Liver (tissue), 9 donors: Measurements from ENCODE around the gene VEGFB. TPM values are rescaled to one million over a fixed set of nuclear protein-coding genes. Genes with fewer than 3 reads are reported as not detected.

Source experiments
- DNase-seq: peaks from one replicate; pipeline ENCODE4 v3.0.0-alpha.2; 2017; ENCODE audit warnings: low spot score
- H3K27ac ChIP-seq, 2 donors: one replicate each; pipeline ENCODE4 v1.7.0; 2013; ENCODE audit warnings: inconsistent platforms in 2 of 2, low read length in 2 of 2, control low read depth in 1 of 2, low read depth in 1 of 2, mild to moderate bottlenecking in 1 of 2
- H3K27me3 ChIP-seq, 4 donors: one replicate each; pipeline versions ENCODE4 v1.6.1 to v1.7.0; 2013; ENCODE audit warnings: low read length in 3 of 4, inconsistent platforms in 1 of 4, mild to moderate bottlenecking in 1 of 4, moderate library complexity in 1 of 4; ENCODE audit not compliant: control insufficient read depth in 4 of 4, insufficient read depth in 4 of 4
- H3K36me3 ChIP-seq, 4 donors: one replicate each; pipeline versions ENCODE4 v1.6.1 to v1.7.0; 2013; ENCODE audit warnings: low read length in 3 of 4, mild to moderate bottlenecking in 3 of 4, low read depth in 1 of 4, moderate library complexity in 1 of 4; ENCODE audit not compliant: control insufficient read depth in 4 of 4, insufficient read depth in 3 of 4
- H3K4me1 ChIP-seq, 4 donors: one replicate each; pipeline versions ENCODE4 v1.6.1 to v1.7.0; 2013; ENCODE audit warnings: low read length in 3 of 4, mild to moderate bottlenecking in 3 of 4, moderate library complexity in 1 of 4; ENCODE audit not compliant: control insufficient read depth in 4 of 4, insufficient read depth in 4 of 4
- H3K4me3 ChIP-seq, 3 donors: one replicate each; pipeline versions ENCODE4 v1.6.1 to v1.7.0; 2013; ENCODE audit warnings: low read length in 3 of 3, control low read depth in 1 of 3, low read depth in 1 of 3, mild to moderate bottlenecking in 1 of 3
- H3K9ac ChIP-seq, 2 donors: one replicate each; pipeline ENCODE4 v1.7.0; 2013; ENCODE audit warnings: low read length in 2 of 2, mild to moderate bottlenecking in 2 of 2, moderate library complexity in 2 of 2, control low read depth in 1 of 2, low read depth in 1 of 2
- H3K9me3 ChIP-seq, 4 donors: one replicate each; pipeline versions ENCODE4 v1.6.1 to v1.7.0; 2013; ENCODE audit warnings: low read length in 3 of 4; ENCODE audit not compliant: control insufficient read depth in 4 of 4
- CTCF ChIP-seq: fragments of 150-350 bp; IDR thresholded peaks from 2 replicates; pipeline ENCODE4 v1.5.1; 2017; ENCODE audit warnings: improper control_type of control experiment, low read depth, low read length; ENCODE audit not compliant: missing input control
- EGR1 ChIP-seq, 2 donors: IDR thresholded peaks; 2 replicates each; pipeline ENCODE4 v1.6.1; 2016 to 2018; ENCODE audit warnings: antibody characterized with exemption in 2 of 2, low read depth in 2 of 2
- FOXA1 ChIP-seq: IDR thresholded peaks from 2 replicates; pipeline ENCODE4 v1.6.1; 2016; ENCODE audit warnings: antibody characterized with exemption
- FOXA2 ChIP-seq: IDR thresholded peaks from 2 replicates; pipeline ENCODE4 v1.6.1; 2016; ENCODE audit warnings: antibody characterized with exemption
- GABPA ChIP-seq, 2 donors: IDR thresholded peaks in 1 of 2; conservative IDR thresholded peaks in 1 of 2; 2 replicates each; pipeline ENCODE4 v1.6.1; 2016; ENCODE audit warnings: antibody characterized with exemption in 2 of 2, mild to moderate bottlenecking in 1 of 2, moderate library complexity in 1 of 2
- HNF4A ChIP-seq, 2 donors: conservative IDR thresholded peaks; 2 replicates each; pipeline ENCODE4 v1.6.1; 2016; ENCODE audit warnings: antibody characterized with exemption in 2 of 2, mild to moderate bottlenecking in 2 of 2
- HNF4G ChIP-seq: IDR thresholded peaks from 2 replicates; pipeline ENCODE4 v1.6.1; 2016; ENCODE audit warnings: antibody characterized with exemption
- JUND ChIP-seq, 2 donors: IDR thresholded peaks; 2 replicates each; pipeline ENCODE4 v1.6.1; 2016; ENCODE audit warnings: antibody characterized with exemption in 2 of 2
- MAX ChIP-seq: IDR thresholded peaks from 2 replicates; pipeline ENCODE4 v1.6.1; 2016; ENCODE audit warnings: antibody characterized with exemption
- NR2F2 ChIP-seq: IDR thresholded peaks from 2 replicates; pipeline ENCODE4 v1.6.1; 2016; ENCODE audit warnings: antibody characterized with exemption
- RAD21 ChIP-seq, 2 donors: IDR thresholded peaks; 2 replicates each; pipeline ENCODE4 v1.6.1; 2016; ENCODE audit warnings: antibody characterized with exemption in 2 of 2, mild to moderate bottlenecking in 2 of 2
- REST ChIP-seq: IDR thresholded peaks from 2 replicates; pipeline ENCODE4 v1.6.1; 2016; ENCODE audit warnings: antibody characterized with exemption, mild to moderate bottlenecking
- RXRA ChIP-seq, 2 donors: IDR thresholded peaks; 2 replicates each; pipeline ENCODE4 v1.6.1; 2017 to 2018; ENCODE audit warnings: antibody characterized with exemption in 2 of 2, mild to moderate bottlenecking in 1 of 2
- SP1 ChIP-seq: IDR thresholded peaks from 2 replicates; pipeline ENCODE4 v1.6.1; 2018; ENCODE audit warnings: antibody characterized with exemption, mild to moderate bottlenecking
- TAF1 ChIP-seq: conservative IDR thresholded peaks from 2 replicates; pipeline ENCODE4 v1.6.1; 2016; ENCODE audit warnings: antibody characterized with exemption, mild to moderate bottlenecking
- YY1 ChIP-seq: IDR thresholded peaks from 2 replicates; pipeline ENCODE4 v1.6.1; 2016; ENCODE audit warnings: antibody characterized with exemption, mild to moderate bottlenecking
- ZBTB33 ChIP-seq: IDR thresholded peaks from 2 replicates; pipeline ENCODE4 v1.6.1; 2016; ENCODE audit warnings: antibody characterized with exemption
- WGBS: extraction: QIAGEN DNeasy Blood & Tissue Kit; methylation state at CpG from one replicate; pipeline ENCODE4 v1.1.7; 2013; 5-methylcytosine and 5-hydroxymethylcytosine counted together
- polyA plus RNA-seq, 2 donors: library from polyadenylated mRNA; stranded (reverse) in 1 of 2; unstranded in 1 of 2; fragments of 200-250 nt in 1 of 2; fragments of >200 nt in 1 of 2; fragmentation: Nextera tagmentation in 1 of 2; extraction: Ambion mirVana in 1 of 2; gene quantifications; one replicate each; pipeline versions ENCODE4 v1.2.1 to v1.2.3, GENCODE V29; 2013 to 2015
- total RNA-seq, 2 donors: library from RNA; depleted of rRNA; stranded (reverse); fragments of >200 nt; gene quantifications; one replicate each; pipeline ENCODE4 v1.2.3, GENCODE V29; 2014
- donor health status: healthy.
- donor health status: healthy.
- donor health status: healthy.
- donor health status: healthy.
- donor health status: healthy.

VEGFB gene
- total and polyA plus RNA-seq, 4 donors, result 3.6 to 17.3 (median 10.7) TPM

GRCh38 chr11:64235437-64236161 is 1.2 kb downstream of the VEGFB start:
- Histone ChIP-seq H3K27ac (peak overlapping the region; percentile 37 to 62), H3K9ac (no peak overlapping the region), H3K36me3 (no peaks in the 10 kb centered on the region), H3K9me3 (no peaks in the 10 kb centered on the region), H3K4me3 (peak overlapping the region in 2 of 3 donors; percentile 44 to 75), H3K4me1 (peaks cover 21 to 54% (median 39%) of the 10 kb centered on the region in 4 donors), H3K27me3 (no peaks in the 10 kb centered on the region)
- TF ChIP-seq EGR1 (IDR thresholded peaks at IDR 0.05; ENCODE audit: low read depth in 2 of 2) (no peak), JUND (IDR thresholded peaks at IDR 0.05) (no peak)
- 92% methylated on average over 12 of the region's 12 CpGs for WGBS
- DNase-seq, result no peak

GRCh38 chr11:64237484-64237951 is 3.1 kb downstream of the VEGFB start:
- TF ChIP-seq NR2F2 (no peak), ZBTB33 (no peak), TAF1 (peak; percentile 67), HNF4A (conservative IDR thresholded peaks at IDR 0.05) (peak; percentile 58 to 61), FOXA2 (peak; percentile 80), RXRA (IDR thresholded peaks at IDR 0.05) (peak; percentile 53 to 76), JUND (IDR thresholded peaks at IDR 0.05) (peak in 1 of 2 donors; percentile 26), GABPA (IDR thresholded peaks at IDR 0.05 in 1 of 2, conservative IDR thresholded peaks at IDR 0.05 in 1 of 2) (peak in 1 of 2 donors; percentile 85), FOXA1 (peak; percentile 65), CTCF (peak; percentile 12), MAX (peak; percentile 62), YY1 (peak; percentile 46), REST (no peak), EGR1 (IDR thresholded peaks at IDR 0.05; ENCODE audit: low read depth in 2 of 2) (peak in 1 of 2 donors; percentile 60), SP1 (peak; percentile 89), RAD21 (IDR thresholded peaks at IDR 0.05) (peak in 1 of 2 donors; percentile 58), HNF4G (no peak)
- peak overlapping the region; percentile 58 to 64 for H3K27ac ChIP-seq
- peak; percentile 71 for DNase-seq
- WGBS, result 25% methylated on average over 12 of the region's 12 CpGs
- H3K9me3 ChIP-seq, result no peaks in the 10 kb centered on the region
- no peak overlapping the region for H3K4me3 ChIP-seq
- H3K4me1 ChIP-seq, result peaks cover 23 to 56% (median 40%) of the 10 kb centered on the region in 4 donors
- no peaks in the 10 kb centered on the region for H3K36me3 ChIP-seq
- no peaks in the 10 kb centered on the region for H3K27me3 ChIP-seq
- no peak overlapping the region for H3K9ac ChIP-seq
